ENCODE measurements around the gene NME3.

Gene NME3

GRCh38 chr16:1749152-1750117 lies 21.9 kb downstream of the NME3 start:
- H3K27me3 ChIP-seq (replicated peaks; ENCODE audit: control insufficient read depth, insufficient read depth, low read length, poor library complexity, severe bottlenecking), result no peaks in the 10 kb centered on the region
- H3K9me3 ChIP-seq (ENCODE audit: control insufficient read depth, low read length), result no peaks in the 10 kb centered on the region
- no peak overlapping the region for H3K4me3 ChIP-seq (ENCODE audit: insufficient read depth, low read depth, low read length, poor library complexity, severe bottlenecking)
- DNase-seq, result no peak
- H3K27ac ChIP-seq (ENCODE audit: insufficient read depth, low read length, poor library complexity, severe bottlenecking), result no peak overlapping the region
- no peaks in the 10 kb centered on the region for H3K4me1 ChIP-seq (ENCODE audit: control insufficient read depth, insufficient read depth, low read length, poor library complexity, severe bottlenecking)
- peaks cover 64% of the 10 kb centered on the region for H3K36me3 ChIP-seq (ENCODE audit: control insufficient read depth, insufficient read depth, low read length)

GRCh38 chr16:1747934-1748333 lies 23.4 kb downstream of the NME3 start:
- H3K27me3 ChIP-seq (replicated peaks; ENCODE audit: control insufficient read depth, insufficient read depth, low read length, poor library complexity, severe bottlenecking), result no peaks in the 10 kb centered on the region
- peaks cover 76% of the 10 kb centered on the region for H3K36me3 ChIP-seq (ENCODE audit: control insufficient read depth, insufficient read depth, low read length)
- DNase-seq, result no peak
- H3K4me1 ChIP-seq (ENCODE audit: control insufficient read depth, insufficient read depth, low read length, poor library complexity, severe bottlenecking), result no peaks in the 10 kb centered on the region
- no peak overlapping the region for H3K4me3 ChIP-seq (ENCODE audit: insufficient read depth, low read depth, low read length, poor library complexity, severe bottlenecking)
- H3K9me3 ChIP-seq (ENCODE audit: control insufficient read depth, low read length), result no peaks in the 10 kb centered on the region
- no peak overlapping the region for H3K27ac ChIP-seq (ENCODE audit: insufficient read depth, low read length, poor library complexity, severe bottlenecking)

- Histone ChIP-seq H3K9me3 (ENCODE audit: control insufficient read depth, low read length) (no peaks in the 10 kb centered on the region), H3K4me1 (ENCODE audit: control insufficient read depth, insufficient read depth, low read length, poor library complexity, severe bottlenecking) (no peaks in the 10 kb centered on the region), H3K36me3 (ENCODE audit: control insufficient read depth, insufficient read depth, low read length) (peaks cover 64% of the 10 kb centered on the region), H3K27me3 (replicated peaks; ENCODE audit: control insufficient read depth, insufficient read depth, low read length, poor library complexity, severe bottlenecking) (no peaks in the 10 kb centered on the region), H3K4me3 (ENCODE audit: insufficient read depth, low read depth, low read length, poor library complexity, severe bottlenecking) (no peak overlapping the region), H3K27ac (ENCODE audit: insufficient read depth, low read length, poor library complexity, severe bottlenecking) (no peak overlapping the region)
- DNase-seq, result no peak
Measured at GRCh38 chr16:1746693-1747195, 24.6 kb downstream of the NME3 start.

GRCh38 chr16:1745900-1746692 lies 25.2 kb downstream of the NME3 start:
- Histone ChIP-seq H3K9me3 (ENCODE audit: control insufficient read depth, low read length) (no peaks in the 10 kb centered on the region), H3K4me3 (ENCODE audit: insufficient read depth, low read depth, low read length, poor library complexity, severe bottlenecking) (no peak overlapping the region), H3K4me1 (ENCODE audit: control insufficient read depth, insufficient read depth, low read length, poor library complexity, severe bottlenecking) (no peaks in the 10 kb centered on the region), H3K27me3 (replicated peaks; ENCODE audit: control insufficient read depth, insufficient read depth, low read length, poor library complexity, severe bottlenecking) (no peaks in the 10 kb centered on the region), H3K36me3 (ENCODE audit: control insufficient read depth, insufficient read depth, low read length) (peaks cover 59% of the 10 kb centered on the region), H3K27ac (ENCODE audit: insufficient read depth, low read length, poor library complexity, severe bottlenecking) (no peak overlapping the region)
- DNase-seq, result no peak

- no peaks in the 10 kb centered on the region for H3K27me3 ChIP-seq (replicated peaks; ENCODE audit: control insufficient read depth, insufficient read depth, low read length, poor library complexity, severe bottlenecking)
- H3K27ac ChIP-seq (ENCODE audit: insufficient read depth, low read length, poor library complexity, severe bottlenecking), result no peak overlapping the region
- no peak for DNase-seq
- H3K9me3 ChIP-seq (ENCODE audit: control insufficient read depth, low read length), result no peaks in the 10 kb centered on the region
- H3K4me1 ChIP-seq (ENCODE audit: control insufficient read depth, insufficient read depth, low read length, poor library complexity, severe bottlenecking), result no peaks in the 10 kb centered on the region
- no peak overlapping the region for H3K4me3 ChIP-seq (ENCODE audit: insufficient read depth, low read depth, low read length, poor library complexity, severe bottlenecking)
- H3K36me3 ChIP-seq (ENCODE audit: control insufficient read depth, insufficient read depth, low read length), result peaks cover 59% of the 10 kb centered on the region
Measured at GRCh38 chr16:1745181-1745899, 26.0 kb downstream of the NME3 start.

- no peak overlapping the region for H3K27ac ChIP-seq (ENCODE audit: insufficient read depth, low read length, poor library complexity, severe bottlenecking)
- no peak overlapping the region for H3K4me3 ChIP-seq (ENCODE audit: insufficient read depth, low read depth, low read length, poor library complexity, severe bottlenecking)
- peaks cover 54% of the 10 kb centered on the region for H3K36me3 ChIP-seq (ENCODE audit: control insufficient read depth, insufficient read depth, low read length)
- no peak for DNase-seq
- no peaks in the 10 kb centered on the region for H3K4me1 ChIP-seq (ENCODE audit: control insufficient read depth, insufficient read depth, low read length, poor library complexity, severe bottlenecking)
- no peaks in the 10 kb centered on the region for H3K27me3 ChIP-seq (replicated peaks; ENCODE audit: control insufficient read depth, insufficient read depth, low read length, poor library complexity, severe bottlenecking)
- H3K9me3 ChIP-seq (ENCODE audit: control insufficient read depth, low read length), result no peaks in the 10 kb centered on the region
Measured at GRCh38 chr16:1744338-1744840, 27.0 kb downstream of the NME3 start.

GRCh38 chr16:1743376-1744337 lies 27.7 kb downstream of the NME3 start:
- peaks cover 46% of the 10 kb centered on the region for H3K36me3 ChIP-seq (ENCODE audit: control insufficient read depth, insufficient read depth, low read length)
- no peaks in the 10 kb centered on the region for H3K27me3 ChIP-seq (replicated peaks; ENCODE audit: control insufficient read depth, insufficient read depth, low read length, poor library complexity, severe bottlenecking)
- no peaks in the 10 kb centered on the region for H3K4me1 ChIP-seq (ENCODE audit: control insufficient read depth, insufficient read depth, low read length, poor library complexity, severe bottlenecking)
- no peak for DNase-seq
- no peak overlapping the region for H3K4me3 ChIP-seq (ENCODE audit: insufficient read depth, low read depth, low read length, poor library complexity, severe bottlenecking)
- H3K27ac ChIP-seq (ENCODE audit: insufficient read depth, low read length, poor library complexity, severe bottlenecking), result no peak overlapping the region
- H3K9me3 ChIP-seq (ENCODE audit: control insufficient read depth, low read length), result no peaks in the 10 kb centered on the region

GRCh38 chr16:1741553-1742165 lies 29.7 kb downstream of the NME3 start:
- H3K27ac ChIP-seq (ENCODE audit: insufficient read depth, low read length, poor library complexity, severe bottlenecking), result no peak overlapping the region
- DNase-seq, result no peak
- H3K36me3 ChIP-seq (ENCODE audit: control insufficient read depth, insufficient read depth, low read length), result peaks cover 27% of the 10 kb centered on the region
- H3K4me1 ChIP-seq (ENCODE audit: control insufficient read depth, insufficient read depth, low read length, poor library complexity, severe bottlenecking), result no peaks in the 10 kb centered on the region
- no peaks in the 10 kb centered on the region for H3K9me3 ChIP-seq (ENCODE audit: control insufficient read depth, low read length)
- no peak overlapping the region for H3K4me3 ChIP-seq (ENCODE audit: insufficient read depth, low read depth, low read length, poor library complexity, severe bottlenecking)
- no peaks in the 10 kb centered on the region for H3K27me3 ChIP-seq (replicated peaks; ENCODE audit: control insufficient read depth, insufficient read depth, low read length, poor library complexity, severe bottlenecking)

All from effector memory CD4-positive, alpha-beta T cell (primary cell).